Activated T-helper 2 cell treated with anti-CD3 and anti-CD28 coated beads, Interferon-gamma antibody, Interleukin-2, Interleukin-4, amounts not matched to agents 10 μg/mL and 5 μg/mL and 100 μg/mL, durations not matched to agents 14 hours and 24 hours and 36 hours (primary cell): ENCODE measurements around the gene LIFR. TPM values are rescaled to one million over a fixed set of nuclear protein-coding genes. Genes with fewer than 3 reads are reported as not detected.

Experiments used
- DNase-seq: peaks from one replicate; pipeline ENCODE4 v3.0.0; 2021; ENCODE audit warnings: low spot score
- H3K27ac Mint-ChIP-seq: one replicate; pipeline ENCODE4 v1.8.0; 2021; ENCODE audit warnings: mixed read lengths
- H3K27me3 Mint-ChIP-seq: one replicate; pipeline ENCODE4 v1.8.0; 2021; ENCODE audit warnings: low read depth, mixed read lengths
- H3K36me3 Mint-ChIP-seq: one replicate; pipeline ENCODE4 v1.8.0; 2021; ENCODE audit warnings: low read depth, mixed read lengths
- H3K4me1 Mint-ChIP-seq: one replicate; pipeline ENCODE4 v1.8.0; 2021; ENCODE audit warnings: low read depth, mixed read lengths
- H3K4me3 Mint-ChIP-seq: one replicate; pipeline ENCODE4 v1.8.0; 2021; ENCODE audit warnings: low read depth, mild to moderate bottlenecking, moderate library complexity, mixed read lengths
- H3K9me3 Mint-ChIP-seq: one replicate; pipeline ENCODE4 v1.8.0; 2021; ENCODE audit warnings: mixed read lengths
- intact Hi-C: fragments of 100-400 bp; cut with micrococcal nuclease; formaldehyde crosslinking; loops from one replicate; pipeline ENCODE4 v1.15.1; 2023
- total RNA-seq: library from RNA; stranded (reverse); gene quantifications from 2 replicates; pipeline ENCODE4 v1.2.3, GENCODE V29; 2022

Gene LIFR
- total RNA-seq, 1 donor from 2014 or later, result 0.25 TPM

DNA sequence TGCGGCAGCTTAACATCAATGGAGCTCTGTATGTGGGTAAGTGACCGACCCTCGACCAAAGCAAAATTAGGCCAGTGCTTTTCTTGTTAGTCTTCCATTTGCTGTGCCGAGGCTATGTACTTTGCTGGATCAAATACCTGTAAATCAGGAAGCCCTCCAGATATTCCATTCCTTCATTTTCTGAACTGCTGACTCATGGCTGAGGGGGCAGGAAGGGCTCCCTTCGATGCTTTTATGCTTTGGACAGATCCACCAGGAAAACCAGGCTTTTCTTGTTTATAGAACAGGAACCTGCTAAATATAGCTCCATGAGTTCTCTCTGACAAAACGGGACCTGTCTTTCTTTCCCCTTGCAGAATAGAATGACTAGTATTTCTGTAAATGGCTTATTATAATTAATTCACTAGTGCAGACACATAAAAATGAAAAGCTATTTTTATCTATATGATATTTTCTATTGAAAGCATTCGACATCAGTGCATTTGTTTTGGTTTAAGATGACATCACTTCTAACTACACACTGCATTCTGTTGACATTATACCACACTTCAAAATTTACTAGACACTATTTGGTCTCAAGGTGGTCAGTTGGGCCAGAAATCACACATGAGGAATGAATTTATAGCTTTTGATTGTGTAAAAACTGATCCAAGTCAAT, 93.3 kb downstream of the LIFR start:
- no peaks in the 10 kb centered on the region for H3K4me1 Mint-ChIP-seq

GRCh38 chr5:38458174-38458573, 98.3 kb downstream of the LIFR start:
- Mint-ChIP-seq H3K27me3 (peaks cover 70% of the 10 kb centered on the region), H3K9me3 (no peaks in the 10 kb centered on the region), H3K27ac (no peak overlapping the region), H3K4me3 (no peak overlapping the region), H3K4me1 (peaks cover 9% of the 10 kb centered on the region), H3K36me3 (no peaks in the 10 kb centered on the region)
- intact Hi-C loops, result no loop called here
- DNase-seq, result no peak

More for the DNA sequence above, 93.3 kb downstream of the LIFR start:
- intact Hi-C loops, result no loop called here
- peaks cover 37% of the 10 kb centered on the region for H3K27me3 Mint-ChIP-seq
- H3K27ac Mint-ChIP-seq, result no peak overlapping the region
- no peaks in the 10 kb centered on the region for H3K36me3 Mint-ChIP-seq
- no peak overlapping the region for H3K4me3 Mint-ChIP-seq
- DNase-seq, result no peak
- H3K9me3 Mint-ChIP-seq, result no peaks in the 10 kb centered on the region

- Mint-ChIP-seq H3K9me3 (no peaks in the 10 kb centered on the region), H3K4me3 (no peak overlapping the region), H3K27ac (no peak overlapping the region), H3K27me3 (peaks cover 71% of the 10 kb centered on the region), H3K4me1 (peaks cover 17% of the 10 kb centered on the region), H3K36me3 (no peaks in the 10 kb centered on the region)
- DNase-seq, result no peak
- intact Hi-C loops, result no loop called here
Measured at GRCh38 chr5:38456657-38457399, 99.6 kb downstream of the LIFR start.

DNA sequence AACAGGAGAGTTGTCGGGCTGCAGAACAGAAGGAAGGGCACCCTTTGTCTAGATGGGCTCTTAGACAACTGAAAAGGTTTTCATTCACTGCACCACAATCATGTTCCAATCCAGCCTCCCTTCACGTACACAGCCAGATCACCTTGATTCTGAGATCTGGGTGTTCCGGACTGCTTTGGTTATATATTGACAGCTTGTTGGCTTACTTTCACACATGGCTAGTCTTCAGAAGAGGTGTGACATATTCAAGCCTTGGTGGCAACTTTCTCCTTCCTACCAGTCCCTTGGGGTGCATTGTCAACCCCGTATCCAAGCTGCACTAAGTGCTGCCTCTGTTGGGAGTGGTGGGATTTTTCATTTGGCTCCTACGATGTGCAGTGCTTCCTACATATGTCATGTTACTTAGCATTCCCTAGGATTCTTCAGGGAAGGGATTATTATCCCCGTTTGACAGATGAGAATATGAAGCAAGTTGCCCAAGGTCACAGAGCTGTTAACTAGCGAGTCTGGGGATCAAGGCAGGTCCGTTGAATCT, 100.6 kb downstream of the LIFR start:
- Mint-ChIP-seq H3K27ac (no peak overlapping the region), H3K4me3 (no peak overlapping the region), H3K36me3 (no peaks in the 10 kb centered on the region), H3K4me1 (peaks cover 17% of the 10 kb centered on the region), H3K9me3 (no peaks in the 10 kb centered on the region), H3K27me3 (peaks cover 77% of the 10 kb centered on the region)
- no peak for DNase-seq
- intact Hi-C loops, result no loop called here

- no peaks in the 10 kb centered on the region for H3K36me3 Mint-ChIP-seq
- H3K27ac Mint-ChIP-seq, result no peak overlapping the region
- H3K27me3 Mint-ChIP-seq, result peaks cover 80% of the 10 kb centered on the region
- H3K4me3 Mint-ChIP-seq, result no peak overlapping the region
- H3K4me1 Mint-ChIP-seq, result peaks cover 19% of the 10 kb centered on the region
- intact Hi-C loops, result no loop called here
- no peaks in the 10 kb centered on the region for H3K9me3 Mint-ChIP-seq
- no peak for DNase-seq
Measured at GRCh38 chr5:38453921-38454320, 102.5 kb downstream of the LIFR start.

- intact Hi-C loops, result no loop called here
- H3K4me3 Mint-ChIP-seq, result no peak overlapping the region
- no peak overlapping the region for H3K27ac Mint-ChIP-seq
- DNase-seq, result peak; percentile 58
- H3K36me3 Mint-ChIP-seq, result no peaks in the 10 kb centered on the region
- no peaks in the 10 kb centered on the region for H3K9me3 Mint-ChIP-seq
- peaks cover 80% of the 10 kb centered on the region for H3K27me3 Mint-ChIP-seq
- H3K4me1 Mint-ChIP-seq, result peaks cover 19% of the 10 kb centered on the region
Measured at GRCh38 chr5:38453506-38453905, 102.9 kb downstream of the LIFR start.

GRCh38 chr5:38452201-38452600, 104.2 kb downstream of the LIFR start:
- Mint-ChIP-seq H3K4me1 (peaks cover 19% of the 10 kb centered on the region), H3K9me3 (no peaks in the 10 kb centered on the region), H3K27ac (no peak overlapping the region), H3K36me3 (no peaks in the 10 kb centered on the region), H3K27me3 (peaks cover 80% of the 10 kb centered on the region), H3K4me3 (no peak overlapping the region)
- intact Hi-C loops, result no loop called here
- DNase-seq, result no peak

- Mint-ChIP-seq H3K4me3 (no peak overlapping the region), H3K4me1 (peaks cover 19% of the 10 kb centered on the region), H3K9me3 (no peaks in the 10 kb centered on the region), H3K27me3 (peaks cover 81% of the 10 kb centered on the region), H3K36me3 (no peaks in the 10 kb centered on the region), H3K27ac (no peak overlapping the region)
- no peak for DNase-seq
- intact Hi-C loops, result no loop called here
Measured at GRCh38 chr5:38451074-38451725, 105.2 kb downstream of the LIFR start.

DNA sequence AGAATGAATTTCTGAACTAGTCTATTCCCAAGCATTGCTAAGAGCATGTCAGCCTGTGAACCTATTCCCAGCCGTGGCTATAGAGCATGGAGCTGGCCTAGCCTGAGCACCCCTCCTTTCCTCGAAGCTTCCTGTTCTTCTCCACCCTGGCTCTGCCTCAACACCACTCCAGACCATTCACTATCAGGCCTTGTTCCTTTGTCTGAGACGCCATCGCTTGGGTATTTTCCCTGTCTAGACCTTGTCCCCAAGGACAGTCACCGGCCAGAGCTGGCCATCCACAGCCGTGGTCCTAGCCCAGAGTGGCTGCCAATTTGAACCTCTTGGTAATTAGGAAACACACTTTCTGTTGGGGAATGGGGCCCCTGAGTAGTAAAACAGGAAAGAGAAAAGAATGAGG, 105.8 kb downstream of the LIFR start:
- intact Hi-C loops, result no loop called here
- no peak for DNase-seq
- Mint-ChIP-seq H3K27ac (no peak overlapping the region), H3K4me3 (no peak overlapping the region), H3K9me3 (no peaks in the 10 kb centered on the region), H3K36me3 (no peaks in the 10 kb centered on the region), H3K27me3 (peaks cover 78% of the 10 kb centered on the region), H3K4me1 (peaks cover 19% of the 10 kb centered on the region)

DNA sequence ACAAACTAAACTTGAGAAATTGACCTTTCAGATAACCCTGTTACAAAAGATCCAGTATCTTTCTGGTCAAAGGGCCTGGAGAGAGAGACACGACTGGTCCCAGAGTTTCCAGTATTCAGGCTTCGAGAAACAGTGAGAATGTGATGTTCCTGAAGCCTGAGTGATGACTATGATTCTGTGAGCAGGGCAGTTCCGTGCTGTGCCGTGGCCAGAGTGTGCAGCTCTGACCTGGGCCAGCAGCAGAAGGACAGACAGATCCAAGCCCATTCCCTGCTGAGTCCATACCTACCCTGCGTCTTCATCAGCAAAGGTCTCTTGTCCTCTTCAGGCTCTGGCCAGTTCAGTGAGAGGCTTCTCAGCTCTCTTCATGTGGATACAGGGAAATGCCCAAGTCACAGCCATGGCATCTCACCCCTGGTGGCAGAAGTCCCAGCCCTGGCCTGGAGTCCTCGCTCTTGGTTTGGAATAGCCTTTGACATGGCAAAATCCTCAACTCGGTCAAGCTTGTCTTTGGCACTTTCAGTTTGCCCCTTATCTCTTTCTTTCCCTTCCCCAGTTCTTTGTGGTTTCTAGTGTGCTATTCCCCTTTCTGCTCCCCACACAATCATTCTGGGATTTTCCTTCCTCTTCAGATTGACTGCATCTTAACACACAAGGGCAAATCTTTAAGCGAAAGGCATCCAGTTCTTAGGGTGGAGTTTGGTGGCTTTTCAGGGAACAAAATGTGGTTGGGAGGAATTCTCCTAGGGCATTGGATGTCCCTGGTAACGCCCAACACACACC, 107.7 kb downstream of the LIFR start:
- Mint-ChIP-seq H3K27me3 (peaks cover 78% of the 10 kb centered on the region), H3K4me3 (no peak overlapping the region), H3K36me3 (no peaks in the 10 kb centered on the region), H3K27ac (no peak overlapping the region), H3K9me3 (no peaks in the 10 kb centered on the region), H3K4me1 (peaks cover 16% of the 10 kb centered on the region)
- no peak for DNase-seq
- intact Hi-C loops, result no loop called here

DNA sequence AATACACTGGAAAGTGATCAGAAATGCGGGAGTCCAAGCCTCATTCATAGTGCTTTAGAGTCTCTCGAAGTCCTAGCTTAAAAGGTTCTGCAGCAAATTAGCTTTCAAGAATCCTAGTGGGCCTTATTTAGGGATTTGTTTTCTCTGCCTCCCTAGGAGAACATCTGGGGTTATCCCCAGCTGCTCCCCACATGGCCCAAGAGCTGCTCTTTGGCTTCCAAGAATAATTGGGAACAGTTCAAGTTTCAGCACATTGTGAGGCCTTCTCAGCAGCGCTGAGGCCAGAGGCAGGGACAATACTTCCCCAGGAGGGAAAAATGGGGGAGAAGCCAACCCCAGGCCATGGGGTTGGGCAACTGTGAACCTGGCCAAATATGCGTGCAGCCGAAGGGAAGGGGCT, 108.7 kb downstream of the LIFR start:
- H3K4me1 Mint-ChIP-seq, result peaks cover 7% of the 10 kb centered on the region
- intact Hi-C loops, result no loop called here
- H3K27ac Mint-ChIP-seq, result no peak overlapping the region
- H3K27me3 Mint-ChIP-seq, result peaks cover 74% of the 10 kb centered on the region
- no peaks in the 10 kb centered on the region for H3K9me3 Mint-ChIP-seq
- H3K36me3 Mint-ChIP-seq, result no peaks in the 10 kb centered on the region
- H3K4me3 Mint-ChIP-seq, result no peak overlapping the region
- DNase-seq, result no peak

DNA sequence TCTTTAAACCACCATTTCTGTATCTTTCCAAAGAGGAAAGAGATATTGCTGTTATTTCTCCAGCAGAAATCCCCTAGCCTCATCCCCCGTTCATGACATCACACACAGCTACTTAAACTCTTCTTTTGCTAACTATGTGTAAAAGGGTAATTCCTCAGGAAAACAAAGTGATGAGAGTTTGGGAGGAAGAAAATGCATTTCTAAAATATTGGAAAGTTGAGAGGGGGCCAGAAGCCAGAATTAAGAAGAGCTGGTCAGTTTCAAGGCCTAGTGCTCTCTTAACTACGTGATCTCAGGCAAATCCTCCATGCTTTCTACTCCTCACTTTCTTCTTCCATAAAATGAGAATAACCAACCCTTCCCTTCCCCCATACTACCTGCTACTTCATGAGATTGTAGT, 109.4 kb downstream of the LIFR start:
- intact Hi-C loops, result no loop called here
- peaks cover 2% of the 10 kb centered on the region for H3K4me1 Mint-ChIP-seq
- no peaks in the 10 kb centered on the region for H3K9me3 Mint-ChIP-seq
- no peak overlapping the region for H3K4me3 Mint-ChIP-seq
- H3K36me3 Mint-ChIP-seq, result no peaks in the 10 kb centered on the region
- H3K27ac Mint-ChIP-seq, result no peak overlapping the region
- no peak for DNase-seq
- peaks cover 67% of the 10 kb centered on the region for H3K27me3 Mint-ChIP-seq
